ENCODE measurements around the gene RBM12. TPM values are rescaled to one million over a fixed set of nuclear protein-coding genes. Genes with fewer than 3 reads are reported as not detected.

RBM12 gene
- total RNA-seq, 1 experiment from 2014 or later, result 64.1 TPM

DNA sequence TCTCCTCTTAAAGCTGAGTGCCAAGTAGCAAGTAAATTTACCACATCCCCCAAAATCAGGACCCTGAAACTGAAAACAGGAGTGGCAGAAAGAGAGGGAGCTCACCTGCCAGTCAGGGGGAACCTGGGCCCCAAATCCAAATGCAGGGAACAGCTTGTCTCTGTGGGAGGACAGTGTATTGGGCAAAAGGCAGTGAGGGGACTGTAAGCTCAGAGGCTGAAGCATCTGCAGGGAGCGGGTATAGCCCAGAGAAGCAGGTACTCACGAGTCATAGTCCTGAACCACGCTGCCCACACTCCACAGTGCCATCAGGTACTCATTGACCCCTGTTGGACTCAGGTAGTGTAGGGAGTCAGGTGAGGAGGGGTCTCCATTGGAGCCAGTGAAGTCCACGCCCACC, 34.1 kb downstream of the RBM12 start:
- no peak overlapping the region for H3K27ac ChIP-seq
- no peak for DNase-seq (ENCODE audit: low read depth in 1 of 2, low spot score in 2 of 2)
- no peaks in the 10 kb centered on the region for H3K9me3 ChIP-seq (replicated peaks)
- H3K4me3 ChIP-seq, result no peak overlapping the region
- H3K27me3 ChIP-seq (replicated peaks), result no peaks in the 10 kb centered on the region
- peaks cover 75% of the 10 kb centered on the region for H3K36me3 ChIP-seq
- no peaks in the 10 kb centered on the region for H3K4me1 ChIP-seq (replicated peaks)

- Histone ChIP-seq H3K36me3 (peaks cover 83% of the 10 kb centered on the region), H3K27ac (no peak overlapping the region)
- no peak for DNase-seq (ENCODE audit: low read depth in 1 of 2, low spot score in 2 of 2)
These were observed 35.1 kb downstream of the RBM12 start for GRCh38 chr20:35629427-35630145.

DNA sequence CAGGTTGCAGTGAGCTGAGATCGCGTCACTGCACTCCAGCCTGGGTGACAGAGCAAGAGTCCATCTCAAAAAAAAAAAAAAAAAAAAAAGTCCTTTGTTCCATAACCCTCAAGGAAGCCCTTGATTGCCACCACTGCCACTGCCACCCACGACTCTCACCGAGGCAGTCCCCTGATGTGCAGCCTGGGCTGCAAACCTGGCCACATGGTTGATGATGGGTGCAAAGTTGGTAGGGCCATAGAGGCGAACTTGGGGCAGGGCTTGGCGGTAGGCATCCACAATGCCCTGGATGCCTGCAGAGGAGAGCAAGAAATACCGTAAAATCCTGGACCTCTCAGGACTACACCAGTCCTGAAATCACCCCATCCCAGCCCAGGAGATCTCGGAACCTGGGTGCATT, 37.6 kb downstream of the RBM12 start:
- DNase-seq (ENCODE audit: low read depth in 1 of 2, low spot score in 2 of 2), result no peak
- no peaks in the 10 kb centered on the region for H3K4me1 ChIP-seq (replicated peaks)
- H3K4me3 ChIP-seq, result no peak overlapping the region
- H3K27ac ChIP-seq, result no peak overlapping the region
- no peaks in the 10 kb centered on the region for H3K9me3 ChIP-seq (replicated peaks)
- H3K27me3 ChIP-seq (replicated peaks), result no peaks in the 10 kb centered on the region
- peaks cover 70% of the 10 kb centered on the region for H3K36me3 ChIP-seq

More at GRCh38 chr20:35629427-35630145, 35.1 kb downstream of the RBM12 start:
- no peak overlapping the region for H3K4me3 ChIP-seq
- no peaks in the 10 kb centered on the region for H3K4me1 ChIP-seq (replicated peaks)
- H3K27me3 ChIP-seq (replicated peaks), result no peaks in the 10 kb centered on the region
- no peaks in the 10 kb centered on the region for H3K9me3 ChIP-seq (replicated peaks)

- peaks cover 64% of the 10 kb centered on the region for H3K36me3 ChIP-seq
- H3K27me3 ChIP-seq (replicated peaks), result no peaks in the 10 kb centered on the region
- H3K27ac ChIP-seq, result no peak overlapping the region
- no peak overlapping the region for H3K4me3 ChIP-seq
- H3K4me1 ChIP-seq (replicated peaks), result no peaks in the 10 kb centered on the region
- H3K9me3 ChIP-seq (replicated peaks), result no peaks in the 10 kb centered on the region
- DNase-seq (ENCODE audit: low read depth in 1 of 2, low spot score in 2 of 2), result no peak
These were observed 38.2 kb downstream of the RBM12 start for GRCh38 chr20:35626386-35627001.

DNA sequence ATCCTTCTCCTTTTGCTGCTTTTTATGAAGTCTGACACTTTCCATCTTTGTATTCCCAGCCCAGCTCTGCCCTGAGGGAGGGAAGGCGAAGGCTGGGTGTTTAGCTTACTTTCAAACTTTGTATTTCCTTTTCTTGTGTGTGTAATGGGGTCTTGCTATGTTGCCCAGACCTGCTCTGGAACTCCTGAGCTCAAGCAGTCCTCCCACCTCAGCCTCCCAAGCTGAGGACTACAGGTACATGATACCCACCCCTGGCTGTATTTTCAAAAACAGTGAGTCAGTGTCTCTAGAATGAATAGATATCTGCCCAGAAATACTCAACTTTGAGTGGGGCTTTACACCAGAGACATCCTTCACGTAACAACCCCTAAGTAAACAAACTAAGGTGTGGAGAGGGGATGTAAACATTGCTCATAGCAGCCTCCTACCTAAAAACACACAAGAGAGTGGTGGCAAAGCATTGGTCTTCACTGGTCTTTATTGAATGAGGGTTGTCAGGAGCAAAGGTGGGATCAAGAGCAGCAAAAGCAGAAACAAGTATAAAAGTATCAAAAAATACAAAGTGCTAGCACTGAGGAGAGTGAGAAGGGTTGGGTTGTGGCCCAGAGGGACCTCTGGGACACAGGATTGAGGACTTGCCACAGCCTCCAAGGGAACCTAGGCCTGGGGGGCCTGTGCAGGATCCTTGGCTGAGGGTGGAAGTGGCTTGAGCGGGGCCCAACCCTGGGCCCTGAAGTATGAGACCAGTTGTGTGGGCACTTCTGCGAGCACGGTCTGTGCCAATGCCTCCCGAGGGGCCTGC, 38.9 kb downstream of the RBM12 start:
- Histone ChIP-seq H3K27ac (no peak overlapping the region), H3K27me3 (replicated peaks) (no peaks in the 10 kb centered on the region), H3K36me3 (peaks cover 60% of the 10 kb centered on the region), H3K4me3 (no peak overlapping the region), H3K9me3 (replicated peaks) (no peaks in the 10 kb centered on the region), H3K4me1 (replicated peaks) (no peaks in the 10 kb centered on the region)
- no peak for DNase-seq (ENCODE audit: low read depth in 1 of 2, low spot score in 2 of 2)

GRCh38 chr20:35621560-35621946, 43.1 kb downstream of the RBM12 start:
- Histone ChIP-seq H3K4me1 (replicated peaks) (peaks cover 16% of the 10 kb centered on the region), H3K27me3 (replicated peaks) (no peaks in the 10 kb centered on the region), H3K36me3 (peaks cover 21% of the 10 kb centered on the region), H3K9me3 (replicated peaks) (no peaks in the 10 kb centered on the region), H3K27ac (no peak overlapping the region), H3K4me3 (no peak overlapping the region)
- no peak for DNase-seq (ENCODE audit: low read depth in 1 of 2, low spot score in 2 of 2)

DNA sequence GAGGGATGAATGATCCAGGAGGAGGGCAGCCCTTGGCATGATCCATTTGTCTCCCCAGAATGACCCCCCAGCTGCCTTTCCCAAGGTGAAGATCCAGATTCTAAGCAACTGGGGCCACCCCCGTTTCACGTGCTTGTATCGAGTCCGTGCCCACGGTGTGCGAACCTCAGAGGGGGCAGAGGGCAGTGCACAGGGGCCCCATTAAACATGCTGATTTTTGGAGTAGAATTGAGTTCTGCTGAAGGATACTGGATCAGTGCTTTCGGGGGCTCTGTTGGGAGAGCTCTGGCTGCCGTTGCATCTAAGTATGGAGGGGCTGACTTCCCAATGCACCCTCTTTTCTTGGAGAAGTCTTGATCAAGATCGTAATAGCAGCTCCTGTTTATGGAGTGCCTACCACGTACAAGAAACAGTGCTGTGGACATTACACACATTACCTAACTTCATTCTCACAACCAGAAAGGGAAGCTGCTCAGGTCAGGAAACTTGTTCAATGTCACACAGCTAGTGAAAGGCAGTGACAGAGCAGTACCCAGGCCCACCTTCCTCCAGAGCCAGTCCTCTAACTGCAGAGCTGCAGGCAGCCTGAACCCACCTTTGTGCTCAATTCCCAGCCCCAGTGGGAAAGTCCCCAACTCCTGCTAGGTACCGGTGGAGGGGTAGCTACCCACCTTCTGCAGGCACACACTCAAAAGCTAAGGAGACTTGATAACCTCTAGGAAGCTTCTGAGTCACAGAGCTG, 43.7 kb downstream of the RBM12 start:
- no peak for DNase-seq (ENCODE audit: low read depth in 1 of 2, low spot score in 2 of 2)
- H3K4me3 ChIP-seq, result no peak overlapping the region
- no peaks in the 10 kb centered on the region for H3K9me3 ChIP-seq (replicated peaks)
- H3K36me3 ChIP-seq, result peaks cover 15% of the 10 kb centered on the region
- H3K27ac ChIP-seq, result no peak overlapping the region
- H3K4me1 ChIP-seq (replicated peaks), result peaks cover 17% of the 10 kb centered on the region
- no peaks in the 10 kb centered on the region for H3K27me3 ChIP-seq (replicated peaks)

GRCh38 chr20:35619196-35620095, 45.3 kb downstream of the RBM12 start:
- H3K4me3 ChIP-seq, result peak overlapping the region; percentile 34
- H3K4me1 ChIP-seq (replicated peaks), result peaks cover 24% of the 10 kb centered on the region
- H3K9me3 ChIP-seq (replicated peaks), result no peaks in the 10 kb centered on the region
- no peak overlapping the region for H3K27ac ChIP-seq
- peaks cover 3% of the 10 kb centered on the region; the same call in 1 of the 2 replicates for H3K36me3 ChIP-seq
- peak; percentile 83 to 89 for DNase-seq (ENCODE audit: low read depth in 1 of 2, low spot score in 2 of 2)
- no peaks in the 10 kb centered on the region for H3K27me3 ChIP-seq (replicated peaks)

DNA sequence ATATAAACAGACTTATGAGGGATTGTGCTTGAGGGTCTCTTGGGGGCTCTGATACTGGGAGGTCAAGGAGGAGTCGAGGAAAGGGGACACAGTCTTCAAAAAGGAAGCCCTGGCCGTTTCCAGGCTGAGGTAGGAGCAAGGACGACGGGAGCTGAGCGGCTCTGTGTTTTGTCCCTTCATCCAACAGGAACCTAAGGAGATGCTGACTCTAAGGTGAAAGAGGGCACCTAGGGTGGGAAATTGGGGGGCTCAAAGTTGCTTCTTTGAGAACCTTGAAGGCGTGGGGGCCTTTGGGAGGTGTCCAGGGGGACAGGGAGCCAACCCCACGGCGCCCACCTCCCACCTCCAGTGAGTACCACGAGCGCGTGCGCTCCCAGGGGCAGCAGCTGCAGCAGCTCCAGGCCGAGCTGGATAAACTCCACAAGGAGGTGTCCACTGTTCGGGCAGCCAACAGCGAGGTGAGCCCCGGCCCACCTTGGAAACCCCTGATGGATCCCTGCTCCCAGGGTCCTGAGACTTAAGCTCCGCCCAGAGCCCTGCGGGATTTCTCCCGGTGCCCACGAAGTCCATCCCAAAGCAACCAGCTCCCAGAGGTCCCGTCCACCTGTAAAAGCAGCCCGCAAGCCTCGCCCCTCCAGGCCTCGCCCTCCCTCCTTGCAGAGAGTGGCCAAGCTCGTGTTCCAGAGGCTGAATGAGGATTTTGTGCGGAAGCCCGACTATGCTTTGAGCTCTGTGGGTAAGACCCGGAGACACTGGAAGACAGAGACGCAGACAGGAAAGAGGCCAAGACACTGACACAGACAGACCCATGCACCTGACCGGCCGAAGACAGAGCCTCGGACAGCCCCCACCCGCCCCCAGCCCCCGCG, 46.2 kb downstream of the RBM12 start:
- H3K4me1 ChIP-seq (replicated peaks), result peaks cover 31% of the 10 kb centered on the region
- no peak overlapping the region; the same call in 1 of the 2 replicates for H3K4me3 ChIP-seq
- H3K27ac ChIP-seq, result no peak overlapping the region
- no peaks in the 10 kb centered on the region for H3K27me3 ChIP-seq (replicated peaks)
- DNase-seq (ENCODE audit: low read depth in 1 of 2, low spot score in 2 of 2), result no peak
- H3K36me3 ChIP-seq, result peaks cover 3% of the 10 kb centered on the region; the same call in 1 of the 2 replicates
- H3K9me3 ChIP-seq (replicated peaks), result no peaks in the 10 kb centered on the region

GRCh38 chr20:35617397-35618262, 47.1 kb downstream of the RBM12 start:
- peaks cover 31% of the 10 kb centered on the region for H3K4me1 ChIP-seq (replicated peaks)
- no peak for DNase-seq (ENCODE audit: low read depth in 1 of 2, low spot score in 2 of 2)
- H3K27ac ChIP-seq, result no peak overlapping the region
- H3K4me3 ChIP-seq, result no peak overlapping the region
- H3K27me3 ChIP-seq (replicated peaks), result no peaks in the 10 kb centered on the region
- H3K36me3 ChIP-seq, result peaks cover 3% of the 10 kb centered on the region; the same call in 1 of the 2 replicates
- H3K9me3 ChIP-seq (replicated peaks), result no peaks in the 10 kb centered on the region

All from SJSA1 (cell line).